Coronary artery (tissue), 2 donors: ENCODE data around the gene SLC9C2.
"Not testable (repeated sequence)": the region's sequence is repeated elsewhere in the genome, so short reads cannot be mapped to it uniquely, and the experiment has no call there.

Source experiments
- DNase-seq: peaks from one replicate; pipeline ENCODE4 v3.0.0-alpha.2; 2017; ENCODE audit warnings: low spot score
- H3K27ac ChIP-seq, 2 donors: fragments of 200-600 bp; sonication (generic); one replicate each; pipeline ENCODE4 v1.5.1; 2016 to 2019
- H3K4me3 ChIP-seq: fragments of 200-600 bp; sonication (generic); 2 replicates; pipeline ENCODE4 v1.5.1; 2016; ENCODE audit warnings: mild to moderate bottlenecking, moderate library complexity
- CTCF ChIP-seq: fragments of 200-600 bp; sonication (generic); IDR thresholded peaks from one replicate; pipeline ENCODE4 v1.5.1; 2019; ENCODE audit warnings: antibody characterized with exemption

SLC9C2 gene

GRCh38 chr1:173495609-173496267, 107.1 kb downstream of the SLC9C2 start:
- Histone ChIP-seq H3K4me3 (no peak overlapping the region), H3K27ac (no peak overlapping the region)
- DNase-seq = no peak
- TF ChIP-seq CTCF = no peak

- not testable (repeated sequence) for DNase-seq, H3K27ac ChIP-seq
These were observed 109.7 kb downstream of the SLC9C2 start for GRCh38 chr1:173493125-173493524.

GRCh38 chr1:173491508-173491907, 111.4 kb downstream of the SLC9C2 start:
- no peak overlapping the region for H3K4me3 ChIP-seq
- H3K27ac ChIP-seq = no peak overlapping the region
- TF ChIP-seq CTCF = no peak
- DNase-seq = no peak

More at GRCh38 chr1:173493125-173493524, 109.7 kb downstream of the SLC9C2 start:
- H3K4me3 ChIP-seq = not testable (repeated sequence)

- TF ChIP-seq CTCF = no peak
- no peak overlapping the region for H3K4me3 ChIP-seq
- DNase-seq = no peak
- no peak overlapping the region for H3K27ac ChIP-seq
These were observed 112.9 kb downstream of the SLC9C2 start for GRCh38 chr1:173489929-173490328.

- H3K27ac ChIP-seq = no peak overlapping the region
- DNase-seq = no peak
- no peak for TF ChIP-seq CTCF
- no peak overlapping the region for H3K4me3 ChIP-seq
These were observed 113.7 kb downstream of the SLC9C2 start for GRCh38 chr1:173489149-173489600.

- no peak for DNase-seq
These were observed 114.9 kb downstream of the SLC9C2 start for GRCh38 chr1:173488001-173488400.

GRCh38 chr1:173485401-173485800, 117.5 kb downstream of the SLC9C2 start:
- DNase-seq = no peak
- no peak for TF ChIP-seq CTCF
- Histone ChIP-seq H3K27ac (no peak overlapping the region), H3K4me3 (no peak overlapping the region)

More at GRCh38 chr1:173488001-173488400, 114.9 kb downstream of the SLC9C2 start:
- Histone ChIP-seq H3K27ac (no peak overlapping the region), H3K4me3 (no peak overlapping the region)
- no peak for TF ChIP-seq CTCF
